HG02943 (cell line): Measurements from ENCODE around the gene MTF2.

Source experiments
- ATAC-seq: cut with Tn5 transposase; IDR thresholded peaks from one replicate; pipeline ENCODE4 v1.9.1; 2021; ENCODE audit warnings: mild to moderate bottlenecking, low read depth, moderate library complexity; ENCODE audit not compliant: unreplicated experiment

MTF2 gene

GRCh38 chr1:93081716-93082115 is 2.6 kb downstream of the MTF2 start:
- no peak for ATAC-seq

GRCh38 chr1:93082313-93082712 is 3.2 kb downstream of the MTF2 start:
- ATAC-seq, result no peak

GRCh38 chr1:93083979-93084378 is 4.9 kb downstream of the MTF2 start:
- no peak for ATAC-seq

GRCh38 chr1:93087532-93087931 is 8.4 kb downstream of the MTF2 start:
- ATAC-seq, result no peak

GRCh38 chr1:93093332-93094006 is 14.4 kb downstream of the MTF2 start:
- ATAC-seq, result no peak

- ATAC-seq, result no peak
These were observed 16.9 kb downstream of the MTF2 start for GRCh38 chr1:93095804-93096585.

- no peak for ATAC-seq
These were observed 23.1 kb downstream of the MTF2 start for GRCh38 chr1:93102142-93102541.

- ATAC-seq, result no peak
These were observed 27.1 kb downstream of the MTF2 start for GRCh38 chr1:93106226-93106625.

GRCh38 chr1:93107395-93107794 is 28.3 kb downstream of the MTF2 start:
- no peak for ATAC-seq

GRCh38 chr1:93108335-93108734 is 29.3 kb downstream of the MTF2 start:
- no peak for ATAC-seq

GRCh38 chr1:93109578-93109977 is 30.5 kb downstream of the MTF2 start:
- ATAC-seq, result no peak

GRCh38 chr1:93111065-93111464 is 32.0 kb downstream of the MTF2 start:
- no peak for ATAC-seq

- ATAC-seq, result no peak
These were observed 32.5 kb downstream of the MTF2 start for GRCh38 chr1:93111561-93111960.

GRCh38 chr1:93113127-93113526 is 34.0 kb downstream of the MTF2 start:
- no peak for ATAC-seq

GRCh38 chr1:93114391-93114790 is 35.3 kb downstream of the MTF2 start:
- ATAC-seq, result no peak

GRCh38 chr1:93120614-93121013 is 41.5 kb downstream of the MTF2 start:
- ATAC-seq, result no peak

GRCh38 chr1:93123201-93123783 is 44.2 kb downstream of the MTF2 start:
- no peak for ATAC-seq

- ATAC-seq, result no peak
These were observed 45.7 kb downstream of the MTF2 start for GRCh38 chr1:93124556-93125355.

- no peak for ATAC-seq
These were observed 50.5 kb downstream of the MTF2 start for GRCh38 chr1:93129507-93130099.

GRCh38 chr1:93132638-93133037 is 53.6 kb downstream of the MTF2 start:
- ATAC-seq, result no peak

- ATAC-seq, result no peak
These were observed 57.4 kb downstream of the MTF2 start for GRCh38 chr1:93136445-93136844.
